ENCODE data around the gene MON1B. TPM values are rescaled to one million over a fixed set of nuclear protein-coding genes. Genes with fewer than 3 reads are reported as not detected.

Gene MON1B
- total and polyA plus RNA-seq, 10 of the 15 experiments (the other 5 are each of a cell fraction or from before 2014, with no cell fraction given) = 5.7 to 64.5 (median 21.7) TPM

DNA sequence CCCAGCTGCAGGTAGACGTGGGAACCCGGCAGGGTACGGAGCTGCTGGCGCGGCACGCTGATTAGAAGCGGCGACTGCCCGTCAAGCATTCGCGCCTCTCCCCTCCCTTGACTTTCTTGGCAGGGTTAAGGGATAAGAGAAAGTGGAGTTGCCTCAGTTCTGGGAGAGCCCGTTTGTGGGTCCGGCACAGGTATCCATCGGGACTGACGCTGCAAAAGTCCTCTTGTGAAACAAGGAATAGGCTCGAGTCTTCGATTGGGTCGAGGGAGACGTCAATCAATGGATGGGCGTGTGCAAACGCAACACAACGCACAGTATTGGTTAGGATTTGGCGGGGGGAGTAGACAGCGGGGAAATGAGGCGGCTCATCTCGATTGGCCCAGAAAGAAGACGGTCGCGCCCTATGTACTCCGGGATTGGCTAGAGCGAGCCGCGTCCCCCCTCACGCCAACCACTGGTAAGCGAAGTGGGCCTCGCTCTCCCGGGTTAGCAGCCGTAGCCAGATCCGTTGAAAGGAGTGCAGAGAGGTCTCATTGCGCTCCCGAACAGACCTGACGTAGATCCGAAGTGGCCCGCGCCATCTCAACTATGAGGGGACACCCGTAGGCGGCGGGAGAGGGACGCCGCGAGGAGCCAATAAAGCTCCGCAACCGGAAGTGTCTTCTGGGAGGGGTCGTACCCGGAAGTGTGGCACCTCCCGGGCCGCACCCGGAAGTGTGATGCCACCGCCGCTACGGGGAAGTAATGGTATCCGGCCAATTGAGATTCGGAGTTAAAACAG is at the start of gene MON1B (continued):
- TF ChIP-seq SIN3A (IDR thresholded peaks at IDR 0.05; ENCODE audit: low read depth, low read length) (peak; percentile 45), DPF2 (IDR thresholded peaks at IDR 0.05) (peak; percentile 77; the same call in 1 of the 2 replicates), HDGF (IDR thresholded peaks at IDR 0.05) (peak; percentile 85), SUZ12 (IDR thresholded peaks at IDR 0.05; ENCODE audit: unreplicated experiment) (no peak), BRCA1 (IDR thresholded peaks at IDR 0.05; ENCODE audit: low read depth, low read length) (0 out of 2 replicates have a peak, but pooled peaks have one; percentile 15), POLR2AphosphoS5 (IDR thresholded peaks at IDR 0.05; ENCODE audit: low read length) (peak; percentile 90), CBX3 (IDR thresholded peaks at IDR 0.05; ENCODE audit: borderline replicate concordance, low read depth) (no peak), CBX5 (IDR thresholded peaks at IDR 0.05; ENCODE audit: low read depth) (no peak), TARDBP (IDR thresholded peaks at IDR 0.05; ENCODE audit: borderline replicate concordance) (peak; percentile 68; the same call in 1 of the 2 replicates), ZNF384 (IDR thresholded peaks at IDR 0.05; ENCODE audit: borderline replicate concordance, low read depth, low read length) (no peak), CBFB (IDR thresholded peaks at IDR 0.05; ENCODE audit: low read depth) (0 out of 2 replicates have a peak, but pooled peaks have one; percentile 19), ATF7 (IDR thresholded peaks at IDR 0.05; ENCODE audit: low read depth) (peak; percentile 68), PML (IDR thresholded peaks at IDR 0.05; ENCODE audit: low read length) (peak; percentile 79), MTA2 (IDR thresholded peaks at IDR 0.05; ENCODE audit: low read depth) (no peak), SP1 (IDR thresholded peaks at IDR 0.05; ENCODE audit: low read depth, low read length) (peak; percentile 95)
- TF ChIP-seq, protein P1, sequence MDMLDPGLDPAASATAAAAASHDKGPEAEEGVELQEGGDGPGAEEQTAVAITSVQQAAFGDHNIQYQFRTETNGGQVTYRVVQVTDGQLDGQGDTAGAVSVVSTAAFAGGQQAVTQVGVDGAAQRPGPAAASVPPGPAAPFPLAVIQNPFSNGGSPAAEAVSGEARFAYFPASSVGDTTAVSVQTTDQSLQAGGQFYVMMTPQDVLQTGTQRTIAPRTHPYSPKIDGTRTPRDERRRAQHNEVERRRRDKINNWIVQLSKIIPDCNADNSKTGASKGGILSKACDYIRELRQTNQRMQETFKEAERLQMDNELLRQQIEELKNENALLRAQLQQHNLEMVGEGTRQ (IDR thresholded peaks at IDR 0.05; ENCODE audit: borderline replicate concordance, low read depth, low read length) = no peak
- TF ChIP-seq, protein P2, sequence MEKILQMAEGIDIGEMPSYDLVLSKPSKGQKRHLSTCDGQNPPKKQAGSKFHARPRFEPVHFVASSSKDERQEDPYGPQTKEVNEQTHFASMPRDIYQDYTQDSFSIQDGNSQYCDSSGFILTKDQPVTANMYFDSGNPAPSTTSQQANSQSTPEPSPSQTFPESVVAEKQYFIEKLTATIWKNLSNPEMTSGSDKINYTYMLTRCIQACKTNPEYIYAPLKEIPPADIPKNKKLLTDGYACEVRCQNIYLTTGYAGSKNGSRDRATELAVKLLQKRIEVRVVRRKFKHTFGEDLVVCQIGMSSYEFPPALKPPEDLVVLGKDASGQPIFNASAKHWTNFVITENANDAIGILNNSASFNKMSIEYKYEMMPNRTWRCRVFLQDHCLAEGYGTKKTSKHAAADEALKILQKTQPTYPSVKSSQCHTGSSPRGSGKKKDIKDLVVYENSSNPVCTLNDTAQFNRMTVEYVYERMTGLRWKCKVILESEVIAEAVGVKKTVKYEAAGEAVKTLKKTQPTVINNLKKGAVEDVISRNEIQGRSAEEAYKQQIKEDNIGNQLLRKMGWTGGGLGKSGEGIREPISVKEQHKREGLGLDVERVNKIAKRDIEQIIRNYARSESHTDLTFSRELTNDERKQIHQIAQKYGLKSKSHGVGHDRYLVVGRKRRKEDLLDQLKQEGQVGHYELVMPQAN (conservative IDR thresholded peaks at IDR 0.05) = no peak; the same call in 1 of the 2 replicates
- TF ChIP-seq, protein P3, sequence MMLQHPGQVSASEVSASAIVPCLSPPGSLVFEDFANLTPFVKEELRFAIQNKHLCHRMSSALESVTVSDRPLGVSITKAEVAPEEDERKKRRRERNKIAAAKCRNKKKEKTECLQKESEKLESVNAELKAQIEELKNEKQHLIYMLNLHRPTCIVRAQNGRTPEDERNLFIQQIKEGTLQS (IDR thresholded peaks at IDR 0.05; ENCODE audit: borderline replicate concordance, extremely low read depth, low read depth, low read length) = no peak
- TF ChIP-seq, protein P4, sequence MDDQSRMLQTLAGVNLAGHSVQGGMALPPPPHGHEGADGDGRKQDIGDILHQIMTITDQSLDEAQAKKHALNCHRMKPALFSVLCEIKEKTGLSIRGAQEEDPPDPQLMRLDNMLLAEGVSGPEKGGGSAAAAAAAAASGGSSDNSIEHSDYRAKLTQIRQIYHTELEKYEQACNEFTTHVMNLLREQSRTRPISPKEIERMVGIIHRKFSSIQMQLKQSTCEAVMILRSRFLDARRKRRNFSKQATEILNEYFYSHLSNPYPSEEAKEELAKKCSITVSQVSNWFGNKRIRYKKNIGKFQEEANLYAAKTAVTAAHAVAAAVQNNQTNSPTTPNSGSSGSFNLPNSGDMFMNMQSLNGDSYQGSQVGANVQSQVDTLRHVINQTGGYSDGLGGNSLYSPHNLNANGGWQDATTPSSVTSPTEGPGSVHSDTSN (IDR thresholded peaks at IDR 0.05; ENCODE audit: insufficient replicate concordance, low read depth, low read length) = peak; percentile 94
- TF ChIP-seq, protein P5, sequence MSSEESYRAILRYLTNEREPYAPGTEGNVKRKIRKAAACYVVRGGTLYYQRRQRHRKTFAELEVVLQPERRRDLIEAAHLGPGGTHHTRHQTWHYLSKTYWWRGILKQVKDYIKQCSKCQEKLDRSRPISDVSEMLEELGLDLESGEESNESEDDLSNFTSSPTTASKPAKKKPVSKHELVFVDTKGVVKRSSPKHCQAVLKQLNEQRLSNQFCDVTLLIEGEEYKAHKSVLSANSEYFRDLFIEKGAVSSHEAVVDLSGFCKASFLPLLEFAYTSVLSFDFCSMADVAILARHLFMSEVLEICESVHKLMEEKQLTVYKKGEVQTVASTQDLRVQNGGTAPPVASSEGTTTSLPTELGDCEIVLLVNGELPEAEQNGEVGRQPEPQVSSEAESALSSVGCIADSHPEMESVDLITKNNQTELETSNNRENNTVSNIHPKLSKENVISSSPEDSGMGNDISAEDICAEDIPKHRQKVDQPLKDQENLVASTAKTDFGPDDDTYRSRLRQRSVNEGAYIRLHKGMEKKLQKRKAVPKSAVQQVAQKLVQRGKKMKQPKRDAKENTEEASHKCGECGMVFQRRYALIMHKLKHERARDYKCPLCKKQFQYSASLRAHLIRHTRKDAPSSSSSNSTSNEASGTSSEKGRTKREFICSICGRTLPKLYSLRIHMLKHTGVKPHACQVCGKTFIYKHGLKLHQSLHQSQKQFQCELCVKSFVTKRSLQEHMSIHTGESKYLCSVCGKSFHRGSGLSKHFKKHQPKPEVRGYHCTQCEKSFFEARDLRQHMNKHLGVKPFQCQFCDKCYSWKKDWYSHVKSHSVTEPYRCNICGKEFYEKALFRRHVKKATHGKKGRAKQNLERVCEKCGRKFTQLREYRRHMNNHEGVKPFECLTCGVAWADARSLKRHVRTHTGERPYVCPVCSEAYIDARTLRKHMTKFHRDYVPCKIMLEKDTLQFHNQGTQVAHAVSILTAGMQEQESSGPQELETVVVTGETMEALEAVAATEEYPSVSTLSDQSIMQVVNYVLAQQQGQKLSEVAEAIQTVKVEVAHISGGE (CRISPR knock-in tag; IDR thresholded peaks at IDR 0.05) = 0 out of 2 replicates have a peak, but pooled peaks have one; percentile 29
- TF ChIP-seq, protein P6, sequence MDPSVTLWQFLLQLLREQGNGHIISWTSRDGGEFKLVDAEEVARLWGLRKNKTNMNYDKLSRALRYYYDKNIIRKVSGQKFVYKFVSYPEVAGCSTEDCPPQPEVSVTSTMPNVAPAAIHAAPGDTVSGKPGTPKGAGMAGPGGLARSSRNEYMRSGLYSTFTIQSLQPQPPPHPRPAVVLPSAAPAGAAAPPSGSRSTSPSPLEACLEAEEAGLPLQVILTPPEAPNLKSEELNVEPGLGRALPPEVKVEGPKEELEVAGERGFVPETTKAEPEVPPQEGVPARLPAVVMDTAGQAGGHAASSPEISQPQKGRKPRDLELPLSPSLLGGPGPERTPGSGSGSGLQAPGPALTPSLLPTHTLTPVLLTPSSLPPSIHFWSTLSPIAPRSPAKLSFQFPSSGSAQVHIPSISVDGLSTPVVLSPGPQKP (IDR thresholded peaks at IDR 0.05; ENCODE audit: low read depth, low read length) = peak; percentile 89

Measured in GM12878 (cell line).